Osteoblast (primary cell): ENCODE data around the gene PRRC2C. TPM values are rescaled to one million over a fixed set of nuclear protein-coding genes. Genes with fewer than 3 reads are reported as not detected.
A peak's percentile ranks its signal among the peaks of the same experiment; 100 is the strongest.
"Not testable (repeated sequence)": the region's sequence is repeated elsewhere in the genome, so short reads cannot be mapped to it uniquely, and the experiment has no call there.

ENCODE experiments used
- DNase-seq: peaks from one replicate; pipeline ENCODE4 v3.0.0; 2011; ENCODE audit warnings: low spot score, mixed read lengths; ENCODE audit not compliant: insufficient read length; ENCODE audit errors: missing footprints
- H2AFZ ChIP-seq: 2 replicates; pipeline ENCODE4 v1.6.0; 2011; ENCODE audit warnings: mild to moderate bottlenecking, low read length
- H3K27ac ChIP-seq: 2 replicates; pipeline ENCODE4 v1.5.1; 2011; ENCODE audit warnings: mild to moderate bottlenecking, low read depth, low read length, moderate library complexity
- H3K27me3 ChIP-seq: 2 replicates; pipeline ENCODE4 v1.6.0; 2012; ENCODE audit warnings: mild to moderate bottlenecking, control low read depth, inconsistent platforms, low read length, moderate library complexity; ENCODE audit not compliant: insufficient read depth
- H3K36me3 ChIP-seq: 2 replicates; pipeline ENCODE4 v1.5.1; 2011; ENCODE audit warnings: mild to moderate bottlenecking, low read length, control low read depth, moderate library complexity; ENCODE audit not compliant: insufficient read depth
- H3K4me1 ChIP-seq: 2 replicates; pipeline ENCODE4 v1.5.1; 2011; ENCODE audit warnings: mild to moderate bottlenecking, low read length, control low read depth, moderate library complexity; ENCODE audit not compliant: insufficient read depth
- H3K4me2 ChIP-seq: 2 replicates; pipeline ENCODE4 v1.6.0; 2011; ENCODE audit warnings: mild to moderate bottlenecking, low read length; ENCODE audit not compliant: insufficient read depth
- H3K4me3 ChIP-seq: fragments of 200-600 bp; sonication (generic); 3 replicates; pipeline ENCODE4 v1.5.1; 2012; ENCODE audit warnings: mild to moderate bottlenecking, low read length, inconsistent platforms; ENCODE audit not compliant: insufficient read depth
- H3K79me2 ChIP-seq: 2 replicates; pipeline ENCODE4 v1.6.0; 2012; ENCODE audit warnings: mild to moderate bottlenecking, low read length, control low read depth, inconsistent platforms; ENCODE audit not compliant: insufficient read depth
- H3K9me3 ChIP-seq: 2 replicates; pipeline ENCODE4 v1.5.1; 2011; ENCODE audit warnings: low read depth, low read length, control low read depth
- H4K20me1 ChIP-seq: 2 replicates; pipeline ENCODE4 v1.6.0; 2012; ENCODE audit warnings: mild to moderate bottlenecking, low read length, control low read depth; ENCODE audit not compliant: insufficient read depth
- total RNA-seq: library from RNA; depleted of rRNA; stranded (reverse); fragments of >200 nt; gene quantifications from 2 replicates; pipeline ENCODE4 v1.2.3, GENCODE V29; 2012
- TF ChIP-seq, protein P1 (sequence below): IDR thresholded peaks from 2 replicates; pipeline ENCODE4 v1.5.1; 2011; ENCODE audit warnings: mild to moderate bottlenecking, low read depth, low read length, moderate library complexity; ENCODE audit errors: extremely low read depth

PRRC2C gene
- total RNA-seq, 1 donor, result 40.5 TPM

DNA sequence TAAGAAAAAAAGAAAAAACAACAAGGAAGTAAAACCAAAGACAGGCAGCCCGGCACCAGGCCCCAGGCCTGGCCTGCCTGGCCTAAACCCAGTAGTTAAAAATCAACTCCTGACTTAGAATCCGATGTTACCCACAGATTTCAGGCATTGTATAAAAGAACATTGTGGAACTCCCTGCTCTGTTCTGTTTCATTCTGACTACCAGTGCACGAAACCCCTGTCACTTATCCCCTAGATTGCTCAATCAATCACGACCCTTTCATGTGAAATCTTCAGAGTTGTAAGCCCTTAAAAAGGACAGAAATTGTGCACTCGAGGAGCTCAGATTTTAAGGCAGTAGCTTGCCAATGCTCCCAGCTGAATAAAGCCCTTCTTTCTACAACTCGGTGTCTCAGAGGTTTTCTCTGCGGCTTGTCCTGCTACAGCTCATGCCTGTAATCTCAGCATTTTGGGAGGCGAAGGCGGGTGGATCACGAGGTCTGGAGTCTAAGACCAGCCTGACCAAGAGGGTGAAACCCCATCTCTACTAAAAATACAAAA is 121.1 kb downstream of the PRRC2C start:
- Histone ChIP-seq H3K27me3 (no peaks in the 10 kb centered on the region), H3K4me1 (no peaks in the 10 kb centered on the region), H3K4me3 (no peak overlapping the region), H3K79me2 (no peaks in the 10 kb centered on the region), H3K36me3 (no peaks in the 10 kb centered on the region), H4K20me1 (no peaks in the 10 kb centered on the region), H3K27ac (no peak overlapping the region), H3K9me3 (no peaks in the 10 kb centered on the region), H2AFZ (peak overlapping the region; percentile 65), H3K4me2 (no peak overlapping the region)
- DNase-seq, result no peak
- TF ChIP-seq, protein P1, sequence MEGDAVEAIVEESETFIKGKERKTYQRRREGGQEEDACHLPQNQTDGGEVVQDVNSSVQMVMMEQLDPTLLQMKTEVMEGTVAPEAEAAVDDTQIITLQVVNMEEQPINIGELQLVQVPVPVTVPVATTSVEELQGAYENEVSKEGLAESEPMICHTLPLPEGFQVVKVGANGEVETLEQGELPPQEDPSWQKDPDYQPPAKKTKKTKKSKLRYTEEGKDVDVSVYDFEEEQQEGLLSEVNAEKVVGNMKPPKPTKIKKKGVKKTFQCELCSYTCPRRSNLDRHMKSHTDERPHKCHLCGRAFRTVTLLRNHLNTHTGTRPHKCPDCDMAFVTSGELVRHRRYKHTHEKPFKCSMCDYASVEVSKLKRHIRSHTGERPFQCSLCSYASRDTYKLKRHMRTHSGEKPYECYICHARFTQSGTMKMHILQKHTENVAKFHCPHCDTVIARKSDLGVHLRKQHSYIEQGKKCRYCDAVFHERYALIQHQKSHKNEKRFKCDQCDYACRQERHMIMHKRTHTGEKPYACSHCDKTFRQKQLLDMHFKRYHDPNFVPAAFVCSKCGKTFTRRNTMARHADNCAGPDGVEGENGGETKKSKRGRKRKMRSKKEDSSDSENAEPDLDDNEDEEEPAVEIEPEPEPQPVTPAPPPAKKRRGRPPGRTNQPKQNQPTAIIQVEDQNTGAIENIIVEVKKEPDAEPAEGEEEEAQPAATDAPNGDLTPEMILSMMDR, result no peak

DNA sequence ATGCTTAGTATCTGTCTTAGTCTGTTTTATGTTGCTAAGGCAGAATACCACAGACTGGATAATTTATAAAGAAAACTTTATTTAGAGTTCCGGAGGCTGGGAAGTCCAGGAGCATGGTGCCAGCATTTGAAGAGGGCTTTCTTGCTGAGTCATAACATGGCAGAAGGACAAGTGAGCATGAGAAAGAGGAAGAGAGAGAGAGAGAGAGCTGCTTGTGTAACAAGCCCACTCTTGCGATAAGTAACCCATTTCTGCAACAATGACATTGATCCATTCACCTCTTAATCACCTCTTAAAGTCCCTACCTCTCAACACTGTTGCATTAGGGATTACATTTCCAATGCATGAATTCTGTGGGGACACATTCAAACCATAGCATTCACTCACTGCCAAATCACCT is 125.1 kb downstream of the PRRC2C start:
- H3K4me1 ChIP-seq, result no peaks in the 10 kb centered on the region
- no peaks in the 10 kb centered on the region for H3K79me2 ChIP-seq
- H3K9me3 ChIP-seq, result no peaks in the 10 kb centered on the region
- TF ChIP-seq, protein P1, result no peak
- no peak overlapping the region for H2AFZ ChIP-seq
- H3K4me3 ChIP-seq, result no peak overlapping the region
- H4K20me1 ChIP-seq, result no peaks in the 10 kb centered on the region
- no peak overlapping the region for H3K27ac ChIP-seq
- H3K4me2 ChIP-seq, result no peak overlapping the region
- H3K36me3 ChIP-seq, result no peaks in the 10 kb centered on the region
- H3K27me3 ChIP-seq, result no peaks in the 10 kb centered on the region
- DNase-seq, result no peak

DNA sequence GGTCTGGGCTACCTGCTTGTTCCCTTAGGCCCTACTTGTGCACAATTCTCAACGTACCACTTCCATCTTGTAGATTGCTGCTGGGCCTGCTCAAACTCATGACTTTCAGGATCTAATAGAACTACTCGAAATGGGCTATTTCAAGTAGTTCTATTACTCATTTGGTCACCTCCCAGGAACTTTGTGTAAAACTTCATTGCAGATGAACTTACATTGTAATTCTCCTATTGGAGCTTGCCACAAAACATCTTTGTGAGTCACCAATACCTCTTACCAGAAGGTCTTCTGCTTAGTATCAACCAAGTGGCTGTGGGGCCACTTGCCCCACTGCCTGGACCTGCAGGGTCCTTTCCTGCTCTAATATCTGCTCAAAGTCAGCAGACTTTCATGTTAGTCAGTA is 126.0 kb downstream of the PRRC2C start:
- no peak for DNase-seq
- Histone ChIP-seq H2AFZ (no peak overlapping the region), H3K4me3 (no peak overlapping the region), H3K36me3 (no peaks in the 10 kb centered on the region), H3K27ac (no peak overlapping the region), H3K79me2 (no peaks in the 10 kb centered on the region), H3K4me1 (no peaks in the 10 kb centered on the region), H3K27me3 (no peaks in the 10 kb centered on the region), H3K4me2 (no peak overlapping the region), H4K20me1 (no peaks in the 10 kb centered on the region), H3K9me3 (no peaks in the 10 kb centered on the region)
- TF ChIP-seq, protein P1, result no peak

DNA sequence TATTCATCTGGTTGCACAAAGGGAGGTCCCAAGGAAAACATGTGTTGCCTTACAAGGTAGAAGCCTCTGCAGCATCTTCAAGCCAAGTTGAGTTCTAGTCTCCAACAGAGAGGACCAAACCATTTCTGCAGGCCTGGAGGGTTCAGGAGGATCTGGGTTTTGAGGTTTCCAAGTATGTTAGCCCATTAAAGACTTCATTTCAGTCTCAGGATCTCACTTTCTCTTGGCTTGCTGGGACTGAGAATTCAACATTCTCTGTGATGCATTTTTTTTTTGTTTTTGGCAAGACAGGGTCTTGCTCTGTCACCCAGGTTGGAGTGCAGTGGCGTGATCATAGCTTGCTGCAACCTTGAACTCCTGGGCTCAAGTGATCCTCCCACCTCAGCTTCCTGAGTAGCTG is 128.0 kb downstream of the PRRC2C start:
- Histone ChIP-seq H3K4me2 (no peak overlapping the region), H3K27ac (no peak overlapping the region), H3K4me3 (no peak overlapping the region), H3K4me1 (no peaks in the 10 kb centered on the region), H3K79me2 (no peaks in the 10 kb centered on the region), H2AFZ (no peak overlapping the region), H3K9me3 (no peaks in the 10 kb centered on the region), H4K20me1 (no peaks in the 10 kb centered on the region), H3K36me3 (no peaks in the 10 kb centered on the region), H3K27me3 (no peaks in the 10 kb centered on the region)
- TF ChIP-seq, protein P1, result no peak
- no peak for DNase-seq

DNA sequence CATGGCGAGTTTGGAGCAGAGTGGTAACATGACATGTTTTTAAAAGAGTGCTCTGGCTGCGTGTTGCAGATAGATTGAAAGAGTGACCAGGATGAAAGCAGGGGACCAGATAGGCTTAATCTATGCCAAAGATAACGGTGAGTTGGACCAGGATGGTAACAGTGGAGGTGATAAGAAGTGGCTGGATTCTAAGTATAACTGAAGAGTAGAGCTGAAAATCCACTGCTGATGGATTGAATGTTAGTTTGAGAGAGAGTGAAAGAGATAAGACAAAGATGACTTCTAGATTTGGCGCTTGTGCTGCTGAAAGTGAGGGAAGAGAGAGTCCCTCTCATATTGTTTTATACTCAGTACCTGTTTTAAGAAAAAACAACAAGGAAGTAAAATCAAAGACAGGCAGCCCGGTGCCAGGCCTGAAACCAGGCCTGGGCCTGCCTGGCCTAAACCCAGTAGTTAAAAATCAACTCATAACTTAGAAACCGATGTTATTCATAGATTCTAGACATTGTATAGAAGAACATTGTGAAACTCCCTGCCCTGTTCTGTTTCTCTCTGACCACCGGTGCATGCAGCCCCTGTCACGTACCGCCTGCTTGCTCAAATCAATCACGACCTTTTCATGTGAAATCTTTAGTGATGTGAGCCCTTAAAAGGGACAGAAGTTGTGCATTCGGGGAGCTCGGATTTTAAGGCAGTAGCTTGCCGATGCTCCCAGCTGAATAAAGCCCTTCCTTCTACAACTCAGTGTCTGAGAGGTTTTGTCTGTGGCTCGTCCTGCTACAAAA is 130.0 kb downstream of the PRRC2C start:
- not testable (repeated sequence) for H3K4me2 ChIP-seq, H3K4me3 ChIP-seq, H3K27me3 ChIP-seq, H3K79me2 ChIP-seq, DNase-seq, H2AFZ ChIP-seq, H3K9me3 ChIP-seq, H4K20me1 ChIP-seq, H3K36me3 ChIP-seq, H3K27ac ChIP-seq, H3K4me1 ChIP-seq
